Stimulated activated CD8-positive, alpha-beta memory T cell treated with anti-CD3 and anti-CD28 coated beads, Interleukin-15, amount 100 ng/mL, for 4 hours (primary cell): ENCODE data around the gene DHRS4L2.
"Not testable (repeated sequence)": the region's sequence is repeated elsewhere in the genome, so short reads cannot be mapped to it uniquely, and the experiment has no call there.

Source experiments
- DNase-seq, 2 donors: peaks; one replicate each; pipeline ENCODE4 v3.0.0-alpha.2; 2020; ENCODE audit warnings: low read depth in 2 of 2

The DHRS4L2 gene

DNA sequence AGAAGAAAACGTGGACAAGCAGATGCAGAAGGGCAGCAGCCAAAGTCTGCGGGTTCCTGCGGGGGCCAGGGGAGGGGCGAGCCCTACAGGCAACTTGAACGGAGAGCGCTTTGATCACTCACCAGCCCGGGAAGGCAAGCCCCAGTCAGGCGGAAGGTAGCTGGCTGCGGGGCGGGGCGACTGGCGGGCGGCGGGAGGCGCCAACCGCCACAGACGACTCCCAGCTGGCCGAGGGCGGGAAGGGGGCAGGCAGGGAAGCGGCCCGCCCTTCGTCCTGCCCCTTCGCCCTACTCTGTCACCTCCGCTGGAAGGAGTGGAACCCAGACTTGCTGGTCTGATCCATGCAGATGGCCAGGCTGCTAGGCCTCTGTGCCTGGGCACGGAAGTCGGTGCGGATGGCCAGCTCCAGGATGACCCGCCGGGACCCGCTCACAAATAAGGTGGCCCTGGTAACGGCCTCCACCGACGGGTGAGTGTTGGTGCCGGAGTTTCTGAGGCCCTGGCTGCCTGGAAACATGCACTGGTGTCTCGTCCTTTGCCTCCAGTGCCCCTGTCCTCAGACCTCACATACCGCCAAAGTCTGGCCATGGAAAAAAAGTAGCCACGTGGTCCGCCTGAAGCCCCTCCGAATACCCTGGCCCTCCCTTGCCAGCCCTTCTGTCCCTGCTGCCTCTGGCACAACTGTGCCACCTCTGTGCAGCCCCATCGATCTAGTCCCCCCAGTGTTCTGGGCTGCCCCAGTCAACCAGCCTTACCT lies at the start of gene DHRS4L2:
Gene DHRS4L2, plus strand, starts transcription at position 323 of the 757 bp plus-strand sequence. Its CDS starts 19 bp downstream, at position 342.
- DNase-seq: peak; percentile 44 to 55

DNA sequence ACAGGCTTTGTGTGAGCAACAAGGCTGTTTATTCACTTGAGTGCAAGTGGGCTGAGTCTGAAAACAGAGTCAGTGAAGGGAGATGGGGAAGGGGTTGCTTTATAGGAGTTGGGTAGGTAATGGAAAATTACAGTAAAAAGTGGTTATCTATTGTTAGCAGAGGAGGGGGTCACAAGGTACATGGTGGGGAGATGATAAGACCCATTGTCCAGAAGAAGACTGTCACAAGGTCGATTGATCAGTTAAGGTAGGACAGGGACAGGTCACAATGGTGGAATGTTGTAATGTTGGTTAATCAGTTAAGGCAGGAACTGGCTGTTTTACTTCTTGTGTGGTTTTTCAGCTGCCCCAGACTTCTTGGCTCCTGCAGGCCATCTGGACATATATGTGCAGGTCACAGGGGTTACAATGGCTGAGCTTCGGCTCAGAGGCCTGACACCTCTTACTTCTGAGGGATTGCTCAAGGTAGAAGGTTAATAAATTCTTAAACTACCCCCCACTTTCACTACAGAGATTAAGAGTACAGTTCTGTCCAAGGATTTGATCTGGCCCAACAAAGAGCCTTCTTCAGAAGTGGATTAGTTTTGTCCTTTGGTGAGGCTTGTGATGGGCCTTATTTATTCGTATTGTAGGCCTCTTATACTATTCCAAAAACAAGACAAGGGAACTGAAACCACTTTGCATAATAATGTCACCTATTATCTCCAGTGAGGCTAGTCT lies 49.0 kb upstream of the DHRS4L2 start:
- DNase-seq: no peak

DNA sequence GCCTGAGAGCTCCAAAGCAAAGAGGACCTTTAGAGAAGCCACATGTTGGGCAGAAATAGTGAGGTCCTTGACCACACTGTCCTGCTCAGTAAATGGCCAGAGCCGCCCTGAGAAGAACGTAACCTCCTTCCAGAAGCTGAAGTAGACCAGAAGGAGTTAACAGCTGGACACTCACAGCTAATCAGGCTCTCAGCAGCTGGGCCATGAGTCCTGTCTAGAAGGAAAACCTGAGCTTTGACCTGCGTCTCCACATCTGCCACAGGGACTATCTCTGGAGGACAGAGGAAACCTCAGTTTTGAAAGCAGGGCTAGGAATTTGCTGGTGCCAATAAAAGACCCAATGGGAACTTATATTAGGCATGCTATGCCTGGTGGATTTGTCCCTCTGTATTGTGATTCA lies 47.5 kb upstream of the DHRS4L2 start:
- DNase-seq: no peak

DNA sequence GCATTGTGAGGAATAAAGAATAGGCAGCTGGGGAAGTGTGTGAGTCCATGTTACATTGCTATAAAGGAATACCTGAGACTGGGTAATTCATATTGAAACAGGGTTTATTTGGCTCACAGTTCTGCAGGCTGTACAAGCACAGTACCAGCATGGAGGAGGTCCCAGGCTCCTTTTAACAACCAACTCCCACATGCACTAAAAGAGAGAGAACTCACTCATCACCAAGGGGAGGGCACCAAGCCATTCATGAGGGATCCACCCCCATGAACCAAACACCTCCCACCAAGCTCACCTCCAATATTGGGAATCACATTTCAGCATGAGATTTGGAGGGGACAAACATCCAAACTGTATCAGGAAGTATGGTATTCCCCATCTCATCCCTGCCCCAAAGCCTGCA lies 47.1 kb upstream of the DHRS4L2 start:
- no peak for DNase-seq

DNA sequence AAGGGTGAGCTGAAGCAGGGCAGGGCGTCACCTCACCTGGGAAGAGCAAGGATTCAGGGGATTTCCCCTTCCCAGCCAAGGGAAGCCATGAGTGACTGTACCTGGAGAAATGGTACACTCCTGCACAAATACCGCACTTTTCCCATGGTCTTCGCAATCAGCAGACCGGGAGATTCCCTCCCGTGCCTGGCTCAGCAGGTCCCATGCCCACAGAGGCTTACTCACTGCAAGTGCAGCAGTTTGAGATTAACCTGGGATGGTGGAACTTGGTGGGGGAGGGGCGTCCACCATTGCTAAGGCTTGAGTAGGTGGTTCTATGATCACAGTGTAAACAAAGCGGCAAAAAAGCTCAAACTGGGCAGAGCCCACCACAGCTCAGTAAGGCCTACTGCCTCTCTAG lies 46.1 kb upstream of the DHRS4L2 start:
- no peak for DNase-seq

DNA sequence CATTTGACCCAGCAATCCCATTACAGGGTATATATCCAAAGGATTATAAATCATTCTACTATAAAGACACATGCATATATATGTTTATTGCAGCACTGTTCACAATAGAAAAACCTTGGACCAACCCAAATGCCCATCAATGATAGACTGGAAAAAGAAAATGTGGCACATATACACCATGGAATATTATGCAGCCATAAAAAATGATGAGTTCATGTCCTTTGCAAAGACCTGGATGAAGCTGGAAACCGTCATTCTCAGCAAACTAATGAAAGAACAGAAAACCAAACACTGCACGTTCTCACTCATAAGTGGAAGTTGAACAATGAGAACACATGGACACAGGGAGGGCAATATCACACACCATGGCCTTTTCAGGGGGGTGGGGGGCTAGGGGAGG lies 39.7 kb upstream of the DHRS4L2 start:
- DNase-seq: not testable (repeated sequence)

DNA sequence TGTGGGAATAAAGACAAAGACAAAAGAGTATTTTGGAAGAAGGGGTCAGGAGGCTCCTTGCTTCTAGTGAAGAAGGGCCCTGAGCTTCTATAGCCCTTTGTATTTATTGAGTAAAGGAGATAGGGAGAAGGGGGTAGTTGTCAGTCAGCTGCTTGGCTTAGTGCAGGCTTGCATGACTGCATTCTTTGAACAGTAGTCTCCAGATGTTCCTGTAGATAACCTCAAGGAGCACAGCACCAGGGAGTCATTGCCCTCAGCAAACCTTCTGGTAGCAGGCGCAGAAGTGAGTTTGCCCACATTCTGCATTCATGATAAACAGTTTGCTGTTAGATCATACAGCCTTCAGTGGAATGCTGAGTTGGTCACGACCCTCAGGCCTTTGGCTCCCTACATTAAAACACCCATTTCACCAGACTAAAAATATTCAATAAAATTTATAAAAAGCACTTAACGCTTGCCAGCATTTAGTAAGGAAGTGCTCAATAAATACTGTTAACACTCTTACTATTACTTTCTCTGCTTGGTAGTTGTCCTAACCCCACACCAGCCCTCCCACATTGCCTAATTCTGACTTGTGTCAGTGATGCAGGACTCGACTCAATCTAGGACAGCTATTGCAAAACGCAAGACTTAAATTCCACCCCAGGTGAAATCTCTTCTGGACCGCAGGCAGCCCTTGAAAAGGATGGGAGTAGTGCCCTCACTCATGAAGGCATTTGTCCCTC lies 38.2 kb upstream of the DHRS4L2 start:
- no peak for DNase-seq

DNA sequence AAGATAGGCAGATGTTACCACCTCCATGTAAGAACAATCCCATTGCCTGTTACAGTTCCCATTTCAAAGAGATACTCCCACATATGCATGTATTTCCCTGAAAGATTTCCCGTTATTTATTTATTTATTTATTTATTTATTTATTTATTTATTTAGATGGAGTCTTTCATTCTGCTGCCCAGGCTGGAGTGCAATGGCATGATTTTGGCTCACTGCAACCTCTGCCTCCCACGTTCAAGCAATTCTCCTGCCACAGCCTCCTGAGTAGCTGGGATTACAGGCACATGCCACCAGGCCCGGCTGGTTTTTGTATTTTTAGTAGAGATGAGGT lies 37.6 kb upstream of the DHRS4L2 start:
- DNase-seq: not testable (repeated sequence)

DNA sequence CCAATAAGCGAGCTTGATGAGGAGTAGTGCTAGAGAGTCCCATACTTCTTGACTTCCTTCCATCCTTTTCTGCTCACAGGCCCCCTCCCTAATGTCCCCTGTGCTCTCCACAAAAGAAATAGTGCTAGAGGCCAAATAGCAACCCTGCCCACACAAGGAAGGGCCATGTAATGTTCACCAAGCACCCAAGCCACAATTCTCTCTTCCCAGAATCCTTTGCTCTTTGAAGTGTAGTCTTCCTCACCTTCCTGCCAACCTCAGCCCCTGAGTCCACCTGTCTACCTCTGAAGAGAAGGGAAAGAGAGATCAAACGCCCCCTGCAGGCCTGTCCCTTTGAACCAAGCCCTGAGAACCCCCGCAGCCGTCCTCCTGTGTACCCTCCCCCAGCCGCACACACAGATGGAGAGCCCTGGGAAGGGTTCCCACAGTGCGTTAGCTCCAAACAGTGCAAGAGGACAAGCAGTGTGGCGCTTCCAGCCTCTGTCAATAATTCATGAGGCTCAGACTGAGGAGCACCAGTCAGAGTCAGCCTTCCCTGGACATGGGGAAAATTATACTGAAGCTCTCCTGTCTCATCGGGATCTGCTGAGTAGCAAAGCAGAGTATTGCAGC lies 37.0 kb upstream of the DHRS4L2 start:
- DNase-seq: no peak

DNA sequence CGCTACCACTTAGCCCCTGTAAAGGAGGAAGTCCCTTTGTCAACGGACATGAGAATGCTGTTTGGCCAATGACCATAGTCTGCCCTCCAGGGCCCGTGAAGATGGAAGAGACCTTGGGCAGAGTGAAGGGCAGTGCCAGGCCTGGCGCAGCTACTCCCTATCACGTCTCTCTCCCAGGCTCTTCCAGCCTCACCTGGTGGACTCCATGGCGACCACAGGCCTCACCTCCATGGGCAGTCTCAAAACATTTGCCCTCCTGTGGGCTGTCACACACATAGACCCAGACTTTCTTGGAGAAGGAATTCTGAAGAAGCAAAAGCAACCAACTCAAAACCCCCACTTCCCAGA lies 35.6 kb upstream of the DHRS4L2 start:
- not testable (repeated sequence) for DNase-seq

DNA sequence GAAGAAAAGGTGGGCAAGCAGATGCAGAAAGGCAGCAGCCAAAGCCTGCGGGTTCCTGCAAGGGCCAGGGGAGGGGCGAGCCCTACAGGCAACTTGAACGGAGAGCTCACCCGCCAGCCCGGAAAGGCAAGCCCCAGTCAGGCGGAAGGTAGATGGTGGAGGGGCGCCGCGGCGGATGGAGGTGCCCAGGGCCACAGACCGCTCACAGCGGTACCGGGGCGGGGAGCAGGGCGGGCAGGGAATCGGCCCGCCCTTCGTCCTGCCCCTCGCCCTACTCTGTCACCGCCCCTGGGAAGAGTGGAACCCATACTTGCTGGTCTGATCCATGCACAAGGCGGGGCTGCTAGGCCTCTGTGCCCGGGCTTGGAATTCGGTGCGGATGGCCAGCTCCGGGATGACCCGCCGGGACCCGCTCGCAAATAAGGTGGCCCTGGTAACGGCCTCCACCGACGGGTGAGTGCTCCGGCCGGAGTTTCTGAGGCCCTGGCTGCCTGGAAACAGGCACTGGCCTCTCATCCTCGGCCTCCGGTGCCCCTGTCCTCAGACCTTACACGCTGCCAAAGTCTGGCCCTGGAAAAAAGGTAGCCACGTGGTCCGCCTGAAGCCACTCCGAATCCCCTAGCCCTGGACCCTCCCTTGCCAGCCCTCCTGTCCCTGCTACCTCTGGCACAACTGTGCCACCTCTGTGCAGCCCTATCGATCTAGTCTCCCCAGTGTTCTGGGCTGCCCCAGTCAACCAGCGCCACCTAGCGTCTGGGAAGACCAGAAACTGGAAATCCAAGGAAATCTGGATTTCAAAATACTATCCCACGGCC lies 35.1 kb upstream of the DHRS4L2 start, which contains the start of gene DHRS4:
Gene DHRS4, plus strand, starts transcription at position 307 of the 815 bp plus-strand sequence. Its CDS starts 19 bp downstream, at position 326.
- DNase-seq: peak; percentile 50 to 58

DNA sequence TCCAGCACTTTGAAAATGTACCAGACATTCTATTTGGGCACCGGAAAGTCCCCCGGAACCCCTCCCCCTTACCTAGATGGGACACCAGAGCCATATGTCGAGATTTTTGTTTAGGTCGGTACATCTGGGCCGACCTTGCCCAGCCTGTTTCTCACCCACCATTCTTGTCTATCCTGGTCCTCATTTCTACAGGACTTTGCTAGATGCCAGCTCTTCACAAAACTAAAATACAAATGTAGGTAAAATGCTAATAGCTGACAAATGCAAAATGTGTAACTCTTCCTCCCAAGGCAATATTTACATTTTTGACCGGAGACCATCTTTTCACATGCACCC lies 34.5 kb upstream of the DHRS4L2 start:
- not testable (repeated sequence) for DNase-seq

DNA sequence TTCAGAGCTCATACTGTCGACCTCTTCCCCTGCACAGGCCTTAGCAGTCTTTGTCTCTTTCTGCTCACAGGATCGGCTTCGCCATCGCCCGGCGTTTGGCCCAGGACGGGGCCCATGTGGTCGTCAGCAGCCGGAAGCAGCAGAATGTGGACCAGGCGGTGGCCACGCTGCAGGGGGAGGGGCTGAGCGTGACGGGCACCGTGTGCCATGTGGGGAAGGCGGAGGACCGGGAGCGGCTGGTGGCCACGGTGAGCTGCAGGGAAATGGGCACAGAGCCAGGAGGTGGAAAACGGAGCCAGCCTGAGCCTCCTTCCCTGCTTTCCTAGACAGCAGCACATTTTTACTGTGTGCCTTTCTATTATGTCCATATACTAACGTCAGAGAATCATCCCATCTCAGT lies 33.8 kb upstream of the DHRS4L2 start:
- not testable (repeated sequence) for DNase-seq

DNA sequence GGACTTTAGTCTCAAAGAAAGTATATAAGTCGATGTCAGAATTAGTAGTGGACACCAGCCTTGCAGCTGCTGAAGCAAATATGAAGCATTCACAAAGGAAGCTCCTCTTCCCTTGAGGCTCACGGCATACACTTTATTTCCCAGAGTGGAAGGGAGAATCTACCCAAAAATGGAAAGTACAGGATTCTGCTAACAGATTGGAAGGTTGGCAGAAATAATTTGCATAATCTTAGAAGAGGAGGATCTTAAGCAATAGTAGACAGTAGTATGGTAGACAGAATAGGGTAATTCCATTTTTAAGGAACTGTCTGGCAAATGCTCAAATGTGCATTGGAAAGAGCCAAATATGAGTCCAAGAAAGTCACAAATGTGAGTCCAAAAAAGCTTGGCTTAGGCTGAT lies 32.9 kb upstream of the DHRS4L2 start:
- not testable (repeated sequence) for DNase-seq

DNA sequence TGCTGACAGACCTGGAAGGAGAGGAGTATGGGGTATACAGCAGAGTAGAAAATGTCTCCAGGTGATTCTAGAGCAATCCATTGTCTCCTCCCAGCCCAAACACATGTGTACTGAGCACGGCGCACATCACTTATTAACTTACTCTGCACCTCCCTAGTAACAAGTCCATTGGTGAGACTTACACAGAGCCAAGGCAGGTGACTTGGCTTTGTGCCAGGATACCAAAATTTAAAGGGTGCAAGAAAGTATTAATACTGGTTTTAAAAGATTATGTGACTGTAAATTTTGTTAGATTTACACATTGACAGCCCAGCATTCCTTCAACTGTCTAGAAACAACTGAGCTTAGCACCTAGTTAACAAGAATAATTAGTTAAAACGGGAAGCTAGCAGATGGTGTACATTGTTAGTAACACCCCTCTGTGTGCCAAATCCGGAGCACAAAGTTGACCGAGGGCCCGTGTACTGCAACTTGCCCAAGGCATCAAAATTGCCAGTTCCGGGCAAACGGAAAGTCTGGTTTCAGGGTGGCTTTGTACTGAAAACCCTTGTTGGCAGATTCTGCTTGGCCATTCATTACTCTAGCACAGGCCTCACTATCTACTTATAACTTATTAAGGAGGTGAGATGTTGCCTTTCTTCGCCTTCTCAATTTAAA lies 30.7 kb upstream of the DHRS4L2 start:
- DNase-seq: not testable (repeated sequence)

DNA sequence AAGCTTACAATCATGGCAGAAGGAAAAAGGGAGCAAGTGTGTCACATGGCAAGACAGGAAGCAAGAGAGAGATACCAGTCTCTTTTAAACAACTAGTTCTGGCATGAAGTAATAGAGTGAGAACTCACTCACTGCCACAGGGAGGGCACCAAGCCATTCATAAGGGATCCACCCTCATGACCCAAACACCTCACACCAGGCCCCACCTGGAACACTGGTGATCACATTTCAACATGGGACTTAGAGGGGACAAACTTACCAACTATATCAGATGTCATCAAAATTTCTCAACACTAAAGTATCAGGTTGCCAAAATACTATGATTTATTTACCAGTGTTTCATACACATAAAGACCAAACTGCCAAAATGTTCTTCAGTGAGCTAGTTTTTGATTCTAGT lies 27.8 kb upstream of the DHRS4L2 start:
- not testable (repeated sequence) for DNase-seq

DNA sequence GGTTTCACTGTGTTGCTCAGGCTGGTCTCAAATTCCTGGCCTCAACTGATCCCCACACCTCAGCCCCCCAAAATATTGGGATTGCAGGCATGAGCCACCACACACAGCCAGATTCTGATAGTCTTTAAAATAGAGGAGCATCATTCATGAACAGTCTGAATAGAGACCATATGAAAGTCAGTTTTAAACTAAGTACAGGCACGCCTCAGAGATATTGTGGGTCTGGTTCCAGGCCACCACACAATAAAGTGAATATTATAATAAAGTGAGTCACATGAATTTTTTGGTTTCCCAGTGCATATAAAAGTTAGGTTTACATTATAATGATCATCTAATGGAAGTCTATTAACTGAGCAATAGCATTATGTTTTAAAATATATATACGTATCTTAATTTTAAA lies 27.0 kb upstream of the DHRS4L2 start:
- not testable (repeated sequence) for DNase-seq

DNA sequence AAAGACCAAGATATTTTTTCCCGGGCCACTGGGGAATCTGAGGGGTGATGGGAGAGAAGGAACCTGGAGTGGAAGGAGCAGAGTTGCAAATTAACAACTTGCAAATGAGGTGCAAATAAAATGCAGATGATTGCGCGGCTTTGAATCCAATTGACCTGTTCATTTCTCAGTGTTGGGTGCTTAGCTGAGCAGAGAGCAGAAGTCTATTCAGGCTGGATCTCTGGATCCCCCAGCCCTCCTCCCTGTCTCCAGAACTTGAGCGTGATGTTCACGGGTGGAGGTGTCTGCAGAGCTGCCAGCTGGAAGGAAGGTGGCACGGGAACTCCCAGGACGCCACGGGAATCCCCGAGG lies 19.6 kb upstream of the DHRS4L2 start:
- DNase-seq: not testable (repeated sequence)

DNA sequence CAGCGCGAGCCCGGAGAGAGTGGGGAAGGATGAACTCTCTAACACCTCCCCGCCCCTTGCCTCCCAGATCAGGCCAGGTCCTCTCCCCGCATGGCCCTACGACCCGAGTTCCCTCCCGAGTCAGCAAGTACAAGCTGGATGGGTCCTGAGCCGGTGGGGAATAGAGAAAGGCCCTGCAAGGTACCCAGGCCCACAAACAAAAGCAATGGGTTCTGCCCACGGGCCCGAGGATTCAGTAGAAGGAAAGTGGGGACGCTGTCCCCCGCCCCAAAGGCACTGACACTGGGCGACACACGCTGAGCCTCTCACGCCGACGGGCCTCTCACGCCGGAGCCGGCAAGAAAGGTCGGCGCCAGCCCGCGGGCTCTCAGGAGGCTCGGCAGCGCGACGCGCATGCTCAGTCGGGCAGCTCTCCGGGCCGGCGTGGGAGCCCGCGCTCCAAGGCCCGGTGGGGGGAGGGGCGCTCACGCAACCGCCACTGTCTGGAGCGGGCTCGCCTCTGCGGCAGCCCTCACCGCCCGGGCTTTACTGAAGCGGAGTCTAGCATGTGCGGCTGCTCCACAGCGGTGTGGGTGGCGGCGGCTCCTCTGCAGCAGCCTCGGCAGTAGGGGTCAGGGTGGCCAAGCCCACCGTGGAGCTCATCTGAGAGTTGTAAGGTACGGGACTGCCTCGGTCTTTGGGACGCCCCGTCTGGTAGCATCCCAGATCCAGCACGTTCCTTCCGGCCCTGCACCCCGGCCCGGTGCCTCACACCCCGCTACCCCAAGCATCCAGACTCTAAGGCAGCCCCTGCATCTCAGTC lies 19.0 kb upstream of the DHRS4L2 start:
- DNase-seq: peak in 1 of 2 donors; percentile 26

DNA sequence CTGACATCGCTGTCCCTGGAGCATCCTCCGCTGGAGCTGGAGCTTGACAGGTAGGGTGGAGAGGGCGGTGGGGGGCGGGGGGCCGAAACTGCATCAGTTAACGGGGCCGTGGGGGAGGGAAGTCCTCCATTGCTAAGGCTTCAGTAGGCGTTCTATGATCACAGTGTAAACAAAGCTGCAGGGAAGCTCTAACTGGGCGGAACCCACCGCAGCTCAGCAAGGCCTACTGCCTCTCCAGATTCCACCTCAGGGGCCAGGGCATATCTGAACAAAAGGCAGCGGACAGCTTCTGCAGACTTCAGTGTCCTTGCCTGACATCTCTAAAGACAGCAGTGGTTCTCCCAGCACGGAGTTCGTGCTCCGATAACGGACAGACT lies 18.5 kb upstream of the DHRS4L2 start:
- DNase-seq: not testable (repeated sequence)
